Activated T-cell treated with anti-CD3 and anti-CD28 coated beads, Interleukin-2, amount 50 U/mL, for 48 hours (primary cell): ENCODE results near the gene HOXA1.

Experiments used
- DNase-seq, 2 experiments: peaks; one replicate each; pipeline ENCODE4 v3.0.0-alpha.2; 2020

Gene HOXA1

DNA sequence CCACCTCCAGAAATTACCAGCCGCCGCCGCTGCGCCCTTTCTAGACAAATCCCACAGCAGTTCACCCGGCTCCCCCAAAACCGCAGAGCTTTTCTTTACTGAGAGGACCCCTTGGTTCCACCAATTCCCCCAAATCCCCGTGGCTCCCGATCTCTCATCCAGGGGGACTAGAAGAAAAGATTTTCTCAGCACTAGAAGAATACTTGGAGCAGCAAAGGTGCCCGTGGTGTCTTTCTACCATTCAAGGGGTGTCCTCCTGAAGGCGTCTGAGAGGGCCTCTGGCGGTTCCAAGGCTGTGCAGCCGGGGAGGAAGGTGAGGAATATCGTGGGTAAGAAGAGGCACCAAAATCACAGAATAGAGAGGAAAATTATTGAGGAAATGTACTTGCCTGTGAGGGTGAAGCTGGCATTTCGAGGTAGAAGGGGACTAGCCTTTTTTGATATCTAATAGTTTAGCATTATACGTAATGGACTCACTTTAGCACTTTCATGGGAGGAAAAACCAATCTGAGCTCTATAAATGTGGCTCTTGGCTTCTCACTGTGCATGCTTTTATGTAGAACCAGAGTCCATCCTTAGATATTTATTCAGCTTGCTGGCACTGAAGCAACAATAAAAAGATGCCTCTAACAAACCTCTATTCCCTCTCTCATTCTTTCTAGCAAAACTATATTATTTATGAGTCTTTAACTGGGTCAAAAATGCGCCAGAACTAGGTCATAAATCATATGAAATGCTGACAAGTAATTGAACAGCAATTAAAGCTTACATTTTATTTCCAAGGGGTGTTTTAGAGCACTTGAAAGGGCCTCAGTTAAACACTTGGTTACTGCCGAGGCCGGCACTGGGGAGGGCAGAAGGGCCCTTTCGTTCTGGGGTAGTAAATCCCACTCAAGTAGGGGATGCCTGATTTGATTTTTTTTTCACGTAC lies 20.5 kb upstream of the HOXA1 start:
- no peak for DNase-seq

- no peak for DNase-seq
Observed at GRCh38 chr7:27115221-27116026, 19.6 kb upstream of the HOXA1 start.

- no peak for DNase-seq
Observed at GRCh38 chr7:27114881-27115220, 19.1 kb upstream of the HOXA1 start.

DNA sequence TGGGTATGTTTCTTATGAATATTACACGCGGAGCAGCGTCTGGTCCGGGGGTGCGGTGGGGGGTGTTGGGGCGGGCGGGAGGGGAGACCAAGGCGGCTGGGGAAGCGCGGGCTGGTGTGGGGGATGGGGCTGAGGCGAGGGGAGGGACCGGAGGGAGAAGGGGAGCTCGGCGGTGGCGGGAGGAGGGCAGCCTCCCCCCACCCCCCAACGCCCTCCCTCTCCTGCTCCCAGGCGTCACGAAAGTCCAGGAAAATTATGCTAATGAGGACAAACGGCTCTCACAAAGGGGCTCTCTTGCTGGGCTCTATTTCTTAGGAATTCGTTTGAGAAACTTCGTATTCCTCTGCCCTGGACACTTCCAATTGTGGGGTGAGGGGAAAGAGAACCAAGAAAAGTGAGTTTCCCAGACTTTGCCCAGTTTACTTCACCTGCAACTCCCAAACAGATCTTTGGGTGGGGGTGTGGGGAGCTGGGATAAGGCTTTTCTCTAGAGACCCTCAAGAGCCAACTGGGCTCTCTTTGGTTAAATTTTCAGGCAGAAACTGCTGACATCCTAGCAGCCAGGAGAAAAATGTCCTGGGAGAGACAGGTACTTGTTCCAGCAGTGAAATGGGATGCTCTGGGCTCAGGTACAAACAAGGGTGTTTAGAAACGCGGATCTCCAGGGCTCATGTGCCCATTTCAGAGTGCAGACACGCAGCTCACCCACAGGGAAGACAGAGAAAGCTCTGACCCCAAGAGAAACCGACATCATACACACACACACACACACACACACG lies 18.4 kb upstream of the HOXA1 start:
- DNase-seq = no peak

DNA sequence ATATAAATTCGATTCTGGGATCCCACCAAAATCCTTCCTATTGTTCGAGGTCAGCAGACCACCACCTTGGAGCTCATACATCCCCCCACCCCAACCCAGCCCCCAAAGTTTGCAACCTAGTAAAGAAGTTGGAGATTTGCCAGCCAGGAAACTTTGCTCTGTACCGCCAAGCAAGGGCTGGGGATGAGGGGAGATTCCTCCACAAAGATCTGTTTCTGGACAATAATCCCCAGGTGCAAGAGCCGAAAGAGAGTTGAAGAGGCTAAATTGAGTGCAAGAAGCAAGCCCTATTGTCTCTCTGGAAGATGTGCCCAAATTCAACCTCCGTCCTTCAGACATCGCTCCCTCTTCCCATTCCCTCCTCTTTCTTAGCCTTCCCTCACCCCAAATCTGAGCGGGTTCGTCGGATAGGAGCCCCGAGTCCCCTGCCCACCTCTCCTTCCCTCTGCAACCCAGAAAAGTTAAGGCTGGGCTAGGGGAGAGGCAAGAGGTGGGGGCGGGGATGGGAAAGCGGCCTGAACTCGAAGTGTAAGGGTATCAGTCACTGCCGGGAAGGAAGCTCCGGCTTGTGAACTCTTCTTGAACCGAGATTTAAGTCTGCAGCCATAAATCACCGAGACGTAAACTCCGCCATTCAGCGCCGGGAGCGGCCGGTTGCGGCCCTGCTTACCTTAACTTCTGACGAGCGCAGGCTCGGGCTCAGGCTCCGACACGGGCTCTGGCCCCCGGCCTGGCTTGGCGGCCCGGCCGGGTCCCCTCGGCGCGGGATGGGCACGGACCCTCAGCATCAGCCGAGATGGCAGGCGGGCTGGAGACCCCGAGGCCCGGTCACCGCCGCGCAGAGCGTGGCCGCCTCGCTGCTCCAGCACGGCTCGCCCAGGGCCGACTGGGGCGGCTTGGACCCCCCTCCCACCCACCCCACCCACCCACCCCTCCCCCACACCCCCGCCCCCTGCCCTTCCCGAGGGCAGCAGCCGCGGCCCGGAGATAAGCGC lies 17.5 kb upstream of the HOXA1 start:
- DNase-seq = no peak

GRCh38 chr7:27112361-27112760 lies 16.6 kb upstream of the HOXA1 start:
- no peak for DNase-seq

- no peak for DNase-seq
Observed at GRCh38 chr7:27111751-27112277, 16.0 kb upstream of the HOXA1 start.

DNA sequence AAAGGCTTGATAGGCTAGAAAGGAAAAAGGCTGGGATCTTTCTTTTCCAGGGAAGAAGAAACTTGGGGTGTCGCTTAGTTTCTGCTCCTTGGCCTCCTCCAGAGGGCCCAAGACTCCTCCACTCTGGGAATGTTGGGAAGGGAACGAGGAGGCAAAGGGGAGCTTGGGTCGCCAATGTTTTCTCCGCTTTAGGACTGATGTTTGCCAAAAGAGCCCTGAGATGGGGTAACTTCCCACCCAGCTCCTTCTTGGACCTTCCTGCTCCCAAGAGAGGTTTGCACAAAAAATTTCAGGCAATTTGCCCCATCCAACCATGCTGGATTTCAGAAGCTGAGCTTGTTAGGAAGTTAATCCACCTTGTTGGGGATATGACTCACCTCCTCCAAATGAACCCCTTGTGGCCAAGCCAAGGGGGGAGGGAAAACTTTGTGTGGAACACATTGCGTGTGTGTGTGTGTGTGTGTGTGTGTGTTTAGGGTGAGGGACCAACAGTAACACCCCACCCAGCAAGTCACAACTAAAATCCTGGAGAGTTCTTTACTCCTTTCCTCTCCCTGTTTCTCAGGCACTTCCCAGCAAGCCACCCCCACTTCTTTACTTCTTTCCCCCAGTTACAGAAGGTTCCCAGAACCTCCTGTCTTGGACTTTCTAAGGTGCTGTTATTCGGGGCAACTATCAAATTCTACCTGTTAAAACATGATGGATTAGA lies 15.4 kb upstream of the HOXA1 start:
- DNase-seq = no peak

DNA sequence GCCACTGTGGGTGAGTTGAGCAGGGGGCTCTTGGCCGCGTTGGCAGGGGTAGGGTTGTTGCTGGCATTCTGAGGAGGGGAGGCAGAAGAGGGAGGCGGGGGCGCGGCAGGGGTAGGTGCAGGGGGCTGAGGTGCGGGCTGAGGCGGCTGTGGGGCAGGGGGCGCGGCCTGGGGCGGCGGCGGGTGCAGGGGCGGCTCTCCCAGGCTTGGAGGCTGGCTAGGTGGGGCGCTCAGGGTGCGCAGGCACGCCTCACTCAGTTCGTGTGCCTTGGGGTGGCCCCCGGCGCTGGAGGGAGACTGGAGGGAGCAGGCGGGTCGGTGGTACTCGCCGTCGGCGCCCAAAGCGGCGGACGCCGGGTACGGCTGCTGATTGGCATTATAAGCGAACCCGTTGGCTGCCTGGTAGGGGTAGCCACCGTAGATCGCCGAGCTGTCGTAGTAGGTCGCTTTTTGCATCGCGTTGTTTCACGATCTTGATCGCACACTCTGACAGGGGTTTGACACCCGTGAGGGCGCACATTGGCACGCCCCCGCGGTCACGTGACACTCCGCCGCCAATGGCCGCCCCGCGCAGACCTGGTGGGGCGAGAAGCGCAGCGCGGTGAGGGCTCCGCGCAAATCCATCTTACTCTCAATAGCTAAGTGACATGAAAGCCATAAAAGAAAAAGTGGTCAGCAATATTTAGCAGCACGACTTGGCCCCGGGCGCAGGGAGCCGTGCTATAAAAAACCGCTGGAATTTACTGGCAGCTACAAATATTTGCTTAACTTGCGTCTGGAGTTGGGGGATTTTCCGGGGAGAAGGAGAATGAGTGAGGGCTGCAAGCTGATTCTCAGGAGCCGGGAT lies 14.6 kb upstream of the HOXA1 start:
- no peak for DNase-seq

- DNase-seq = no peak
Observed at GRCh38 chr7:27109466-27110185, 13.8 kb upstream of the HOXA1 start.

DNA sequence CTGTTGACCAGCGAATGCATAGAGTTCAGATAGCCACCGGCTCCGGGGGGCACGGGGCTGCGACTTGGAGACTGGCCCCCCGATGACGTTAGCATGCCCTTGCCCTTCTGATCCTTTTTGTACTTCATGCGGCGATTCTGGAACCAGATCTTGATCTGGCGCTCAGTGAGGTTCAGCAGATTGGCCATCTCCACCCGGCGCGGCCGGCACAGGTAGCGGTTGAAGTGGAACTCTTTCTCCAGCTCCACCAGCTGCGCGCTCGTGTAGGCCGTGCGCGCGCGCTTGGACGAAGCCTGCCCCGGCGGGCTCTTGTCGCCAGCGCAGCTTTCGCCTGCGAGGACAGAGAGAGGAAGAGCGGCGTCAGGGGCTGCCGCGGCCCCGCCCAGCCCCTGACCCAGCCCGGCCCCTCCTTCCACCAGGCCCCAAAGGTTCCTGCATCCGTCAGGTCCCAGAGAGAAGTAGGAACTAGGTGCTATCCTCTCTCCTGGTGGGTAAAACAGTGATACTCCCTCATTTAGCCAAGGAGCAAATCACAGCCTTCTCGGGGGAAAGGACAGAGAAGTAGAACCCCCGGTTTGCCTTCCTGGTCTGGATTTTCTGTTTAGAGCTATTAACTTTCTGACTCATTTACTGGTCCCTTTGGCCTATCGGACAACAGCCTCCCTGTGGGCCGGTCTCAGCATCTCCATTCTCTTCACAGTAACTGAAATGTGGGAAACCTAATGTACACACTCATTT lies 12.8 kb upstream of the HOXA1 start:
- DNase-seq = no peak

DNA sequence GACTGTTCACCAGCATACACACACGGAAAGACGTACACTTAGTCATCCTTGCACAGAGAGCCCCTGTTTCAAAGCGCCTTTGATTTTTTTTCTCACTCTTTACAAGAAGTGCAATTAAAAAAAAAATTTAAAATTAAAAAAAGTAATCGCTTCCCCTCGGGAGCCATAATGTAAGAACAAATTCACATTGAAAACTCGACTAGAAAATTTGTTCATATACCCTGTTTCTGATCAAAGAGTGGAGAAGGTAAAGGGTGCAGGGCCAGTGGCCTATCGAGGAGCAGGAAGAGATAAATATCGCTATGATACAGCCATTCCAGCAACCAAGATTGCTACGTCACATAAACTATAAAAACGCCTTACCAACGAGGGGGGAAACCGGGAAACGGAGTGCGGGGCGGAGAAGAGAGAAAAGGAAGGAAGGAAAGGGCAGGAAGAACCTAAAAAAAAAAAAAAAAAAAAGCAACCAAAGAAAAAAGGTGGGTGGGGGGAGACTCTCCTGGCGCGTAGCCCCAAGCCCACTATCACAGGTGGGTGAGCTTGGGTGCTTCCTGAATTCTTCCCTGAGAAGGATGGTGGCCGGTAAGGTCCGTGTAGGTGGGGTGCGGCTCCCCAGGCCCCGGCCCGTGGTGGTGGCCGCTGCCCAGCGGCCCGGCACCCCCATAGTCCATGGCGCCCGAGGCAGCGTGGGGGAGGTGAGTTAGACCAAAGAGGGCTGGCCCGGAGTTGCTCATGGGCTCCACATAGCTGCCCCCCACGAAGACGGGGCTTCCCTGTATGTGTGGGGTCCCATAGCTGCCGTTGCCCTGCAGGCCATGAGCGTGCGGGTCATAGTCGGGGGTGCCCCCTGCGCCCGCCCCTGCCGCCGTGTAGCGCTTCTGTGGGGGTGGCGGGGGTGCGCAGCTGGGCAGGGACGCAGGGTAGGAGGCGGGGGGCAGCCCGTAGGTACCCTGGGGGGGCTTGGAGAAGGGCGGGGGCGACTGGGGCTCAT lies 11.9 kb upstream of the HOXA1 start:
- no peak for DNase-seq

DNA sequence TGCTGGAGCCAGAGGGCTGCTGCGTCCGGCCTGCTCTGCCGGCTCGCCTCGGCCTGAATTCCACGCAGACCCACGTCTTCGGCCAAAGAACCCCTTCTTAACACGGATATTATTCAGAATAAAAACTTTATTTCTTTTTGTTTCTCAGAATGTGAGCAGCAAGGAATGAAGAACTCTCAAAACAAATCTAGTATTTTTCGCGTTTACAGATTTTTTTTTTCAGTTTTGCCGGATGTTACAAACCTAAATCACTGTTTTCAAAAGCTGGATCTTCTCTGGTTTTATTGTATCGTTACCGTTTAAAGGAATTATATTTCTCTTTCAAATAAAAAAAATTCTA lies 11.1 kb upstream of the HOXA1 start:
- no peak for DNase-seq

DNA sequence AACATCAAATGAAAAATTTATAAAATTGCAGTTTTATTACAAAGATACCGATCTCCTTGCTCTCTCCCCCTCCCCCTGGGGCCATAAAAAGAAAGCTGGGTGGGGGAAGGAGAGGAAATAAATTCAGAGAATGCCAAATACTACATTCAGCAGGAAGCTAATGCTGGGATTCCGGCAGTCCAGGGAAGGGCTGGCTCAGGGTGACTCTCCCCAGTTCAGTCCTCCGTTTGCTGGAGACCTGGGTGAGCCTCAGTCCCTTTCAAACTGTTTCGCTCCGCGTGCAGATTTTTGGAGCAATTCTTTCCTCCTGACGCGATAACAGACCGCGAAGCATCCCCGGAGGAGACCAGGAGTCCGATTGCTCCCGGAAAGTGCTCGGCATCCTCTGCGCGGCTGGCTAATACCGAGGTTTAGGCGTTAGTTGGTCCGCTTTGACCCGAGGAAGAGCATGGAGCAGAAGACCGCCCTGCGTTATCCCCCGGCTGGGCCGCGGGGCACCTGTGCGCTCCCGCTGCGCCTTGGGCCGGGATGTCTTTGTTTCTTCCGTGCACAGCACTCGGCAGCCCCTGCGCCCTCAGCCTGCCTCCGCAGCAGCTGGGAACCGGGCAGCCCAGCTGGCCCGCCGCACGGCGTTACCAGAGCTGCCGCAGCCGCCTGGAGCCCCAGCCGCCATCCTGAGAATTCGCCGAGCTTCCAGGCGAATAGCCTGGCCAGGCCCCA lies 10.5 kb upstream of the HOXA1 start:
- no peak for DNase-seq

DNA sequence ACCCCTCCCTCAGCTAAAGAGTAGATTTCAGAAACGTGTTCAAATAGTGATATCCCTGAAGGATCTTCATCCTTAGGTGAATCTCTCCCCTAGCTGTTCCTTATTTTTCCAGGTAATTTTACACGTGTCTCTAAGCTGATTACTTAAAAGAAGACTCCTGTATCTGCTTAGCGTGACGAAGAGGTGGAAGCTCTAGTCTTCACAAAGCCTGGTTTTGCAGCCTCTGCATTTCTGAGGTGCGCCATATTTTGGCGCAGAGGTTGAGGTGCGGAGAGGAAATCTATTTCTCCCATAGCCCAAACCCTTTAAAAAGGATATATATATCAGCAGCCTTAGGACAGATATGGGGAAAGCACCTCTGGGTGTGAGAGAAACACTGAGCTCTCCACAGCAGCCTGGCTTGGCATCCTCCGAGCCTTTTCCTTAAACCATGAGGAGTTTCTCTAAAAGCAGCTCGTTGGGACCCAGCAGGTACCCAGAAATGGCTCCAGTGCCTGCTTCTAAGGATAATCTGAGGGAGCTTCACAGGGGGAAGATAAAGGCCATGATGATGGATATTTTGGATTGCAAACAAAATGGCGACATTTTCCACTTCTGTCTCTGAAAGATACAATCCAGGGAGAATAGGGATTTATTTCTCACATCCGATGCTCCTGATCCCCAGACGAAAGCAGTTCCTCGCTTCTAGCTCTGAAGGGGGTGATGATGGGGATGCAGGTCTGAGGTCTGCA lies 9.7 kb upstream of the HOXA1 start:
- DNase-seq = no peak
